Neural cell (in vitro differentiated cells): Measurements from ENCODE around the gene MAST2. TPM values are rescaled to one million over a fixed set of nuclear protein-coding genes. Genes with fewer than 3 reads are reported as not detected.

ENCODE experiments used
- H2AFZ ChIP-seq: fragments of 200-600, 300-800 bp; sonication (generic), shearing (Covaris generic); 2 replicates; pipeline ENCODE4 v1.6.0; 2014; ENCODE audit warnings: low read depth, mild to moderate bottlenecking, antibody characterized with exemption, low read length, moderate library complexity
- H3F3A ChIP-seq: fragments of 200-600 bp; shearing (Covaris generic); 2 replicates; pipeline ENCODE4 v1.6.1; 2016; ENCODE audit warnings: mild to moderate bottlenecking, moderate library complexity, mixed read lengths, antibody characterized with exemption, low read length; ENCODE audit not compliant: insufficient read depth, poor library complexity, severe bottlenecking
- H3K27ac ChIP-seq: fragments of 200-600, 300-800 bp; sonication (generic), shearing (Covaris generic); 2 replicates; pipeline ENCODE4 v1.5.1; 2014; ENCODE audit warnings: mild to moderate bottlenecking, low read length, moderate library complexity
- H3K27me3 ChIP-seq: fragments of 300-800, 200-600 bp; sonication (generic), shearing (Covaris generic); 2 replicates; pipeline ENCODE4 v1.6.0; 2014; ENCODE audit warnings: mild to moderate bottlenecking, low read depth, low read length, moderate library complexity; ENCODE audit not compliant: insufficient read depth
- H3K36me3 ChIP-seq: fragments of 300-800, 200-600 bp; sonication (generic), shearing (Covaris generic); 2 replicates; pipeline ENCODE4 v1.5.1; 2014; ENCODE audit warnings: mild to moderate bottlenecking, antibody characterized with exemption, low read length, moderate library complexity; ENCODE audit not compliant: insufficient read depth
- H3K4me2 ChIP-seq: fragments of 300-800, 200-600 bp; sonication (generic), shearing (Covaris generic); 2 replicates; pipeline ENCODE4 v1.6.0; 2014; ENCODE audit warnings: mild to moderate bottlenecking, low read length
- H3K4me3 ChIP-seq: fragments of 300-800, 200-600 bp; sonication (generic), shearing (Covaris generic); 2 replicates; pipeline ENCODE4 v1.5.1; 2014; ENCODE audit warnings: mild to moderate bottlenecking, low read length, moderate library complexity
- H3K79me2 ChIP-seq: fragments of 200-600 bp; shearing (Covaris generic); replicated peaks from 2 replicates; pipeline ENCODE4 v1.6.0; 2014; ENCODE audit warnings: mild to moderate bottlenecking, low read length, moderate library complexity; ENCODE audit not compliant: insufficient read depth
- H3K9ac ChIP-seq: fragments of 300-800, 200-600 bp; sonication (generic), shearing (Covaris generic); 2 replicates; pipeline ENCODE4 v1.6.1; 2016; ENCODE audit warnings: mild to moderate bottlenecking, low read length, mixed read lengths
- H3K9me2 ChIP-seq: fragments of 200-600 bp; shearing (Covaris generic); 2 replicates; pipeline ENCODE4 v1.6.1; 2016; ENCODE audit warnings: mild to moderate bottlenecking, low read length, mixed read lengths; ENCODE audit not compliant: insufficient read depth
- H3K9me3 ChIP-seq: fragments of 200-600, 300-800 bp; sonication (generic), shearing (Covaris generic); 2 replicates; pipeline ENCODE4 v1.6.1; 2016; ENCODE audit warnings: mild to moderate bottlenecking, mixed run types, low read length, moderate library complexity, mixed read lengths
- H4K20me1 ChIP-seq: fragments of 200-600 bp; shearing (Covaris generic); 2 replicates; pipeline ENCODE4 v1.6.1; 2016; ENCODE audit warnings: mild to moderate bottlenecking, mixed run types; ENCODE audit not compliant: insufficient read depth
- EP300 ChIP-seq: fragments of 450-650 bp; conservative IDR thresholded peaks from 2 replicates; pipeline ENCODE4 v1.6.1; 2014; ENCODE audit warnings: antibody characterized with exemption, mild to moderate bottlenecking, moderate library complexity; ENCODE audit not compliant: poor library complexity, severe bottlenecking
- EZH2 ChIP-seq: fragments of 200-600, 300-800 bp; shearing (Covaris generic), sonication (generic); IDR thresholded peaks from 2 replicates; pipeline ENCODE4 v1.6.1; 2014; ENCODE audit warnings: antibody characterized with exemption, low read length, borderline replicate concordance, mild to moderate bottlenecking; ENCODE audit not compliant: insufficient read depth, poor library complexity, severe bottlenecking
- MXI1 ChIP-seq: fragments of 450-650 bp; conservative IDR thresholded peaks from 2 replicates; pipeline ENCODE4 v1.6.1; 2014; ENCODE audit warnings: antibody characterized with exemption, mild to moderate bottlenecking; ENCODE audit not compliant: poor library complexity, severe bottlenecking
- POLR2AphosphoS5 ChIP-seq: IDR thresholded peaks from 2 replicates; pipeline ENCODE4 v1.6.1; 2012
- RAD21 ChIP-seq: fragments of 450-650 bp; conservative IDR thresholded peaks from 2 replicates; pipeline ENCODE4 v1.6.1; 2014; ENCODE audit warnings: antibody characterized with exemption, mild to moderate bottlenecking, moderate library complexity
- SMC3 ChIP-seq: fragments of 450-650 bp; conservative IDR thresholded peaks from 2 replicates; pipeline ENCODE4 v1.6.1; 2014; ENCODE audit warnings: antibody characterized with exemption, mild to moderate bottlenecking, moderate library complexity; ENCODE audit not compliant: poor library complexity
- TAF1 ChIP-seq: IDR thresholded peaks from 2 replicates; pipeline ENCODE4 v1.6.1; 2012; ENCODE audit warnings: low read depth
- polyA plus RNA-seq: library from polyadenylated mRNA; depleted of rRNA; stranded (reverse); fragments of >200 nt; gene quantifications from 2 replicates; pipeline ENCODE4 v1.2.3, GENCODE V29; 2014
- TF ChIP-seq, protein P1 (sequence below): IDR thresholded peaks from 2 replicates; pipeline ENCODE4 v1.6.1; 2012; ENCODE audit warnings: borderline replicate concordance
- TF ChIP-seq, protein P2 (sequence below): fragments of 450-650 bp; IDR thresholded peaks from 2 replicates; pipeline ENCODE4 v1.5.1; 2014; ENCODE audit warnings: antibody characterized with exemption, mild to moderate bottlenecking, moderate library complexity; ENCODE audit not compliant: poor library complexity, severe bottlenecking

Gene MAST2
- polyA plus RNA-seq, 1 donor from 2014 or later, result 22.2 TPM

DNA sequence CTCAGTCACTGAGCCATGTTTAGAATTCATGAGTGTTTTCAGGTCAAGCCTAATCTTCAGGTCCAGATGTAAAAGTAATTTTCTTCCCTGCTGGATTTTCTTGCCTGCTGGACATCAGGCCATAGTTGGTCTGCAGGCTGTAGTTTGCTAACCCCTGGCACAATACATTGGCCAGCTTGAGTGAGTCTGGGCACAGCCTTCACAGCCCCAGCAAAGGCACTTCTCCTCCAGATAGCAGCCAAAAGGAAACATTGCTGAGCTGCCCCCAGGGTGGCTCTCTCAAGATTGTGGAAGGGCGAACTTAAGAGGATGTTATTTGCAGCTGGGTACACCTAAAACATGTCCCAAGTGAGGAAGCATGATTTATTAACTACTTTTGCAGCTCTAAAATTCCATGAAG, 202.2 kb downstream of the MAST2 start:
- Histone ChIP-seq H2AFZ (no peak overlapping the region), H3K36me3 (peaks cover 11% of the 10 kb centered on the region), H3K9me2 (no peaks in the 10 kb centered on the region), H4K20me1 (no peaks in the 10 kb centered on the region), H3K27me3 (no peaks in the 10 kb centered on the region), H3K9ac (no peak overlapping the region), H3K4me3 (no peak overlapping the region), H3K4me2 (no peak overlapping the region), H3K79me2 (no peaks in the 10 kb centered on the region), H3K9me3 (no peaks in the 10 kb centered on the region), H3K27ac (no peak overlapping the region), H3F3A (no peaks in the 10 kb centered on the region)
- TF ChIP-seq MXI1, result no peak
- no peak for TF ChIP-seq EP300
- TF ChIP-seq, protein P1, sequence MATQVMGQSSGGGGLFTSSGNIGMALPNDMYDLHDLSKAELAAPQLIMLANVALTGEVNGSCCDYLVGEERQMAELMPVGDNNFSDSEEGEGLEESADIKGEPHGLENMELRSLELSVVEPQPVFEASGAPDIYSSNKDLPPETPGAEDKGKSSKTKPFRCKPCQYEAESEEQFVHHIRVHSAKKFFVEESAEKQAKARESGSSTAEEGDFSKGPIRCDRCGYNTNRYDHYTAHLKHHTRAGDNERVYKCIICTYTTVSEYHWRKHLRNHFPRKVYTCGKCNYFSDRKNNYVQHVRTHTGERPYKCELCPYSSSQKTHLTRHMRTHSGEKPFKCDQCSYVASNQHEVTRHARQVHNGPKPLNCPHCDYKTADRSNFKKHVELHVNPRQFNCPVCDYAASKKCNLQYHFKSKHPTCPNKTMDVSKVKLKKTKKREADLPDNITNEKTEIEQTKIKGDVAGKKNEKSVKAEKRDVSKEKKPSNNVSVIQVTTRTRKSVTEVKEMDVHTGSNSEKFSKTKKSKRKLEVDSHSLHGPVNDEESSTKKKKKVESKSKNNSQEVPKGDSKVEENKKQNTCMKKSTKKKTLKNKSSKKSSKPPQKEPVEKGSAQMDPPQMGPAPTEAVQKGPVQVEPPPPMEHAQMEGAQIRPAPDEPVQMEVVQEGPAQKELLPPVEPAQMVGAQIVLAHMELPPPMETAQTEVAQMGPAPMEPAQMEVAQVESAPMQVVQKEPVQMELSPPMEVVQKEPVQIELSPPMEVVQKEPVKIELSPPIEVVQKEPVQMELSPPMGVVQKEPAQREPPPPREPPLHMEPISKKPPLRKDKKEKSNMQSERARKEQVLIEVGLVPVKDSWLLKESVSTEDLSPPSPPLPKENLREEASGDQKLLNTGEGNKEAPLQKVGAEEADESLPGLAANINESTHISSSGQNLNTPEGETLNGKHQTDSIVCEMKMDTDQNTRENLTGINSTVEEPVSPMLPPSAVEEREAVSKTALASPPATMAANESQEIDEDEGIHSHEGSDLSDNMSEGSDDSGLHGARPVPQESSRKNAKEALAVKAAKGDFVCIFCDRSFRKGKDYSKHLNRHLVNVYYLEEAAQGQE, result no peak
- no peak for TF ChIP-seq EZH2
- TF ChIP-seq, protein P2, sequence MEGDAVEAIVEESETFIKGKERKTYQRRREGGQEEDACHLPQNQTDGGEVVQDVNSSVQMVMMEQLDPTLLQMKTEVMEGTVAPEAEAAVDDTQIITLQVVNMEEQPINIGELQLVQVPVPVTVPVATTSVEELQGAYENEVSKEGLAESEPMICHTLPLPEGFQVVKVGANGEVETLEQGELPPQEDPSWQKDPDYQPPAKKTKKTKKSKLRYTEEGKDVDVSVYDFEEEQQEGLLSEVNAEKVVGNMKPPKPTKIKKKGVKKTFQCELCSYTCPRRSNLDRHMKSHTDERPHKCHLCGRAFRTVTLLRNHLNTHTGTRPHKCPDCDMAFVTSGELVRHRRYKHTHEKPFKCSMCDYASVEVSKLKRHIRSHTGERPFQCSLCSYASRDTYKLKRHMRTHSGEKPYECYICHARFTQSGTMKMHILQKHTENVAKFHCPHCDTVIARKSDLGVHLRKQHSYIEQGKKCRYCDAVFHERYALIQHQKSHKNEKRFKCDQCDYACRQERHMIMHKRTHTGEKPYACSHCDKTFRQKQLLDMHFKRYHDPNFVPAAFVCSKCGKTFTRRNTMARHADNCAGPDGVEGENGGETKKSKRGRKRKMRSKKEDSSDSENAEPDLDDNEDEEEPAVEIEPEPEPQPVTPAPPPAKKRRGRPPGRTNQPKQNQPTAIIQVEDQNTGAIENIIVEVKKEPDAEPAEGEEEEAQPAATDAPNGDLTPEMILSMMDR, result no peak
- TF ChIP-seq SMC3, result no peak
- TF ChIP-seq RAD21, result no peak
- TF ChIP-seq TAF1, result no peak
- no peak for TF ChIP-seq POLR2AphosphoS5

DNA sequence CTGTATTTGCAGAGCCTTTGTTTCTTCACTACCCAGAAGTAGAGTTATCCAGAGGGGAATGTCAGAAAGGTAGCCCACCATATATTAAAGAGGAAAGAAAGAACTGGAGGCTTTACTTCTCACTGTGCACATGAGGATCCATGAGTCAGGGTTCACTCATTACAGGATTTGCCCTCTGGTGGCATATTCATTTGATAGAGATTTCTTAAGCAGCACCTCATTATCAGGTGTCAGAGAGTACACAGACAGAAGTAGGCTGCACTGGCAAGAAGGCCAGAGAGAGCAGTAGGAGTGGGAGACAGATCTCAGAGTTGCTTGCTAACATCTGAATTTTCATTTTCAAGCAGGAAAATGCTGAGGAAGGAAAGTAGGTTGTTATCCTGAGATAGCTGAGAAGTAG, 205.2 kb downstream of the MAST2 start:
- Histone ChIP-seq H3K36me3 (peaks cover 11% of the 10 kb centered on the region), H3K4me3 (no peak overlapping the region), H4K20me1 (no peaks in the 10 kb centered on the region), H3F3A (no peaks in the 10 kb centered on the region), H3K9me2 (no peaks in the 10 kb centered on the region), H2AFZ (no peak overlapping the region), H3K9ac (no peak overlapping the region), H3K79me2 (no peaks in the 10 kb centered on the region), H3K27ac (no peak overlapping the region), H3K4me2 (no peak overlapping the region), H3K9me3 (no peaks in the 10 kb centered on the region), H3K27me3 (no peaks in the 10 kb centered on the region)
- TF ChIP-seq, protein P2, result no peak
- TF ChIP-seq POLR2AphosphoS5 (no peak), EP300 (no peak), MXI1 (no peak), EZH2 (no peak), RAD21 (no peak), TAF1 (no peak), SMC3 (no peak)
- TF ChIP-seq, protein P1, result no peak
